Left hindlimb (tissue), 1 donor: ENCODE data around the gene DSC1.
"Not testable (repeated sequence)": the region's sequence is repeated elsewhere in the genome, so short reads cannot be mapped to it uniquely, and the experiment has no call there.

Source experiments
- DNase-seq: peaks from one replicate; pipeline ENCODE4 v3.0.0-alpha.2; 2018

Gene DSC1, protein sequence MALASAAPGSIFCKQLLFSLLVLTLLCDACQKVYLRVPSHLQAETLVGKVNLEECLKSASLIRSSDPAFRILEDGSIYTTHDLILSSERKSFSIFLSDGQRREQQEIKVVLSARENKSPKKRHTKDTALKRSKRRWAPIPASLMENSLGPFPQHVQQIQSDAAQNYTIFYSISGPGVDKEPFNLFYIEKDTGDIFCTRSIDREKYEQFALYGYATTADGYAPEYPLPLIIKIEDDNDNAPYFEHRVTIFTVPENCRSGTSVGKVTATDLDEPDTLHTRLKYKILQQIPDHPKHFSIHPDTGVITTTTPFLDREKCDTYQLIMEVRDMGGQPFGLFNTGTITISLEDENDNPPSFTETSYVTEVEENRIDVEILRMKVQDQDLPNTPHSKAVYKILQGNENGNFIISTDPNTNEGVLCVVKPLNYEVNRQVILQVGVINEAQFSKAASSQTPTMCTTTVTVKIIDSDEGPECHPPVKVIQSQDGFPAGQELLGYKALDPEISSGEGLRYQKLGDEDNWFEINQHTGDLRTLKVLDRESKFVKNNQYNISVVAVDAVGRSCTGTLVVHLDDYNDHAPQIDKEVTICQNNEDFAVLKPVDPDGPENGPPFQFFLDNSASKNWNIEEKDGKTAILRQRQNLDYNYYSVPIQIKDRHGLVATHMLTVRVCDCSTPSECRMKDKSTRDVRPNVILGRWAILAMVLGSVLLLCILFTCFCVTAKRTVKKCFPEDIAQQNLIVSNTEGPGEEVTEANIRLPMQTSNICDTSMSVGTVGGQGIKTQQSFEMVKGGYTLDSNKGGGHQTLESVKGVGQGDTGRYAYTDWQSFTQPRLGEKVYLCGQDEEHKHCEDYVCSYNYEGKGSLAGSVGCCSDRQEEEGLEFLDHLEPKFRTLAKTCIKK

DNA sequence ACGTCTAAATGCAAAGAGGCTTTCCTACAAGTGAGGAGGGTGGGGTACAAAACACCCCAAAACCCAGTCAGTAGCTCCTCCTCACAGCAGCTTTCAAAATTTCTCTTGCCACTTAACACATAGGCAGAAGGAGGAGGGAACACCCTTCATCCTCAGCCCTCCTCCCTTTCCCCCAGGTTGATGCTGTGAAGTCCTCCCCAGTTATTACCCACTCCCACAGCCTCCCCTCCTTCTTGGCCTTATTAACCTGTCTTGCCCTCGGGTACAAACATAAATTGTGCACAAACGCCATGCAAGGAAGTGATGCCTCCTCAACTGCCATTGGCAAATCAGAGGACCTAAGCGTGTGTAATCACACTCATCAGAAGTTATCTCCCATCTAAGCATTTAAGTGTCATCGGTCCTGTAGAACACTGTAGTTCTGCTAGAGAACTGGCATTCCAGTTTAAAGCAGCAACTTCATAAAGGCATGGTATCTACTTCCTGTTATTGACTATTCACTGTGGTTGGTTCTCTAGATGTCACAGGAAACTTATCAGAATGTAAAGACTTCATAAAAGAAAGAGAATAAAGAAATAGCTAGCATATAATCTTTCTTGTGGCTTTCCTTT lies at the start of gene DSC1:
DSC1 (minus strand) TSS at position 32 of the 611 bp plus-strand sequence. CDS start 262 bp downstream, outside the sequence.
- DNase-seq: no peak

DNA sequence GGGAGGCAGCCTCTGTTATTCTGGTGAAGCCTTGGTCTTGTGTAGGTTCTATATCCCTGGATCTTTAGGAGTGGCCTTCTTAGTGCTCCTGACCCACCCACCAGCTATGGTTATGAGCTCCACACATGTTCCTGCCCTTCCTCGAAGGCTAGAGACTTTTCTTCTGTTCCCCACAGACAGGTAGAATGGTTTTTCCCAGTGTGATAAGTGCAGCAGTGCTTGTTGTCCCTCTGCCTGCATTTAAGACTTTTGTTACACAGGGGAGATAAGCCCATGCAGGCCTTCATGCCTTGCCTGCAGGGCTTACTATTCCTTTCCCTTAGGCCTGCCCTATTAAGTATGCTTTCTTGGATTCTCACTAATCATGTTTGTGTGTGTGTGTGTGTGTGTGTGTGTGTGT lies 48.4 kb upstream of the DSC1 start:
- DNase-seq: no peak

DNA sequence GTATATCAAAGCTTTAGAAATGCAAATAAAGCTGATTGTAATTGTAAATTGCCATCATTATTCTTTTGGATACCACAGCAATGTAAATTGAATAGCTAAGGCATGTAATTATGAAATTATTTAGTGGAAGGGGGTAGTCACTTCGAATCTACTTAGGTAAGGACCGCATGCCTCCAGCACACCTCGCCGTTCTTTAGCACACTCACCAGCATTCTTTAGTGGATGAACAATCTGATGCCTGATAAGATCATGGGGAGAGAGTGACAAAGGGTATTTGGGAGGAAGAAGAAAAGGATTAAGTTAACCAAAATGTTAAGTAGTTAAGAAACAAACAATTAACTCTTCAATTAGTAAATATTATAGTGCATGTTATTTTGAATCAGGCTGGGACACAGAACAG lies 46.4 kb upstream of the DSC1 start:
- DNase-seq: no peak

DNA sequence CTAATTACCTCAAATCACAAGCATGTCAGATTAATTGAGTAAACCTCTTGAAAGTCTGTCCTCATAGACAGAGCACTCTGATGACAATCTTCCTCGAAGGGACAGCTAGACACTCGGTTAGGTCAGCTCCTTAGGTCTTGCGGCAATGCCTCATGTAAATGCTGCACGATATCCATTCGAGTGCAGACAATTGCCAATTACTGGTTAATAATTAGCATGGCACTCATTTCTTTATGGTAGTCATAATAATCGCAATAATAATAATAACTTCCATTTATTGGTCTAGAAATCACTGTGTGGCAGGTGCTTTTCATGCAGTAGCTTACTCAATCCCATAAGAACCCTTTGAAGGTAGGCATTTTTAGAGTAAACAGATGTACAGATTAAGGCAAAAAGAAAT lies 44.7 kb upstream of the DSC1 start:
- no peak for DNase-seq

DNA sequence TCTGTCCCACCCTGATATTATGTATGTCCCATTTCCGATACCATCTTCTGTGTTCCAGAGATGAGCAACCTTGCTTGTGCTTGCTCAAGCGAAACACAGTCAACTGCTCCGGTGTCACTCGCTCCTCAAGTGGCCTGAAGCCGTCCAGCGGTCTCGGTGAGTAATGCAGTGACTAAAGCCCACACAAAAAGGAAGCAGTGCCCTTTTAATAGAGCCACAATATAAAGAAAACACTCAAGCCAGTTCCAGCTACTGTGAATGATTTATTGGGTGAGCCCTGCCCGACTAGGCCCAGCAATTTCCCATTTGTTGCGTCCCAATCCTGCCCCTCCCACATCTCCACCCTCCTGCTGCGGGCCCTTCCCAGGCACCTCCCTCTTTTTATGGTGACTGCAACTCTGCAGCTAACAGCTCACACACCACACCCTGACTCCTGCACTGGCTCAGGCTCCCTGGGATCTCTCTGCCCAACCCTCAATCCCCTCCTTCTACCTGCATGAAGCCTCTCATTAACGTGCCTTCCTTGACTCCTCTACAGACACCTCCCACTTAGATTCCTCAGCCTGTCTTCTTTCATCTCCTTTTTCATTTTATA lies 44.2 kb upstream of the DSC1 start:
- DNase-seq: peak; percentile 36

DNA sequence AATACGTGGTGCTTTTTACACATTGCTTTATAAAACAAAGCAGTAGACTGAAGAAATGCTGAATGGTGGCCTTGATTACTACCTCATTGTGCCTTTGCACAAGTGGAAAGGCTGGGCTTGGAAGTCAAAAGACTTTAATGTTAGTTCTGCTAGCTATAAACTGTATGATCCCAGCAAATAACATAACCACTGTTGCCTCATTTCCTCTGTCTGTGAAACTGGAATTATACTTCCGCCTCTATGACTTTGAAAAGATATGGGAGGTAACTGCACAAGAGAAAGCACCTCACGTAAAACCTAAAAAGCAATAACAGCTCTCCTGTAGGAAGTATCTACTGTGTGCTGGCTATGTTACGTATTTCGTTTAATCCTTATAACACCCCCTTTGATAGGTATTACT lies 43.4 kb upstream of the DSC1 start:
- no peak for DNase-seq

DNA sequence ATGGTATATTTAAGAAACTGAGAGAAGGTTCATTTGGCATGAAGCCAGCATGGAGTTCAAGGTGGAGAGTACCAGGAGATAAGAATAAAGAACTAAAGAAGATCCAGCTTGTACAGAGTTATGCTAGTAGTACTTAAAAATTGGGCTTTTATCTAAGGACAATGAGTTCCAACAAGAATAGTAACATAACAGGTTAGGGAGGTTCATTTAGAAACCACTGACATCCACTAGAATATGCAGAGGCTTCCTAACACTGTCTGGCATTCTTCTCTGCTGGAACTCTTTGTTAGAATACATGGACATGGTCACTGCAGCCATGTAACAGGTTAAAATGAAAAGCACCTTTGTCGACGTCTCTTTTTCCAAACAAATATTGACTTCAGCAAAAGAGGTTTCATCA lies 42.6 kb upstream of the DSC1 start:
- DNase-seq: no peak

DNA sequence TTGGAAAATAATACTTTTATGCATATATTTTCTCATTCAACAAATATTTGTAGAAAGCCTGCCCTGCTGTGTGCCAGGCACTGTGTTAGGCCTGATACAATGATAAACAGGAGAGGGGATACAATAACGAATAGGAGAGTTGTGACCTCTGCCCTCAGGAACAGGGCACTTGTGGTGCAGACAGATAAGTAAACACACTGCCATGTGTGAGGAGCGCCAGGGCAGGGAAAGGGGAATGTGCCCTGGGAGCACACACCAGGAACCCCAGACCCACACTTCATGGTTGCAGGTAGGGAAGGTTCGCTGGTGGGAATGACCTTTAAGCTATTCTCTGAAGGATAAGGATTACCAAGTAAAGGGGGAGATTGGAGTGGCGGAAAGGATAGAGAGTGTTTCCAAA lies 42.2 kb upstream of the DSC1 start:
- no peak for DNase-seq

DNA sequence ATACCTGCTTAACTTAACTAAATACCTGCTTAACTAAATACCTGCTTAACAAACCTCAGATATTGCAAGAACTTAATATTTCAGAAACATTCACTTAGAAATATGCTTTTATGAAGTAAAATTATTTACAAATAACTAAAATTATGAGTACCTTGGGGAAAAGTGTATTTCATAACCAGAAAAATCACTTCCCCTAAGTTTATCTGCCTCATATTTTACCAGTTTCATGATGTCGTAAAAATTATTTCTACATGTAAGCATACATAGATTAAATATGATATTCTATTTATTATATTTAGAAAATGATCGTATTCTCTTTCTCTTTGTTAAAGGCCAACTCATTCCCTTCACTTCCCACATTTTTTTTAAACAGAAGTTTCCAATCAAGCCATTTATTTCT lies 41.5 kb upstream of the DSC1 start:
- no peak for DNase-seq

DNA sequence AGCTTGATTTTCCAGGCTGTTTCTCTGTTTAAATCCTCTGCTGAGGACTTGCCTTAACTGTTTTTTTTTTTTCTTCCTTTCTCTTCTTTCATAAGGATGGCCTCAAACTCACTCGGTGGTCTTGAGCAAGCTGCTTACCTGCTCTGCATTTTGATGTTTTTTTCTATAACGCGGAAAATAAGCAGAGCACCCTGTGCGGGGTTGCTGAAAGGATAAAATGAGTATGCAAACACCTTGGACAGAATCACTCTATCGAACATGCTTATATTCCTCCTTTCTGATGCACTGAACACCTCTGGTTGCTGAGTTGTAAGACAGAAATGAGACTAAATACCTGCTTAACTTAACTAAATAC lies 41.1 kb upstream of the DSC1 start:
- DNase-seq: no peak

DNA sequence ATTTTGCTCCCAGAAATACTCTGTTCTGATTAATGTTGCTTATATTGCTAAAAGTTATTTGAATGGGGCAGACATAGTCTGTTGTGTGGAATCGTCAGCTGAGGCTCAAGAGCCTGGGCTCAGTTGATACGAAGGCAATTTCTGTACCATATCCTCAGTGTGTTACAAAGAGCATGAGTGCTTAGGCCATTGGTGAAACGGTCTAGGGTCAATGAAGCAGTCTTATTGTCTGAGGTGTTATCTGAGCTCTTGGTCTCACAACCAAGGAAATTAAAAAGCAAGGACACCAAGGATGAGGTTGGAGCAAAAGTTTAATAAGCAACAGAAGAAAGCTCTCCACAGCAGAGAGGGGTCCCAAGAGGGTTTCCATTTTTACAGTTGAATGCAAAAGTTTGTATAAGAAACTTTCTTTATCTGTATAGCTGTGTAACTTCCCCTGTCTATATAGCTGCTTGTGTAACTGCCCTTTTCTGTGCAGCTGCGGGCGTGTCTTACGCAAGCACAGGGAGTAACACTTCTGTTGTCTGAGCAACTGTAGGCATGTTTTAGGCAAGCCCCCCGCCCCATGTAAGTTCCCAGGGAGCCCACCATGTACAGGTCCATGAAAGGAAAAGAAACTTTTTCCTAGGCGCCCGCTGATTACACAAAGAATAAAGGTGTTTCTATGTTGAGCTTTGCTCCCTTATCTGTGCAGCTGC lies 40.6 kb upstream of the DSC1 start:
- DNase-seq: no peak

DNA sequence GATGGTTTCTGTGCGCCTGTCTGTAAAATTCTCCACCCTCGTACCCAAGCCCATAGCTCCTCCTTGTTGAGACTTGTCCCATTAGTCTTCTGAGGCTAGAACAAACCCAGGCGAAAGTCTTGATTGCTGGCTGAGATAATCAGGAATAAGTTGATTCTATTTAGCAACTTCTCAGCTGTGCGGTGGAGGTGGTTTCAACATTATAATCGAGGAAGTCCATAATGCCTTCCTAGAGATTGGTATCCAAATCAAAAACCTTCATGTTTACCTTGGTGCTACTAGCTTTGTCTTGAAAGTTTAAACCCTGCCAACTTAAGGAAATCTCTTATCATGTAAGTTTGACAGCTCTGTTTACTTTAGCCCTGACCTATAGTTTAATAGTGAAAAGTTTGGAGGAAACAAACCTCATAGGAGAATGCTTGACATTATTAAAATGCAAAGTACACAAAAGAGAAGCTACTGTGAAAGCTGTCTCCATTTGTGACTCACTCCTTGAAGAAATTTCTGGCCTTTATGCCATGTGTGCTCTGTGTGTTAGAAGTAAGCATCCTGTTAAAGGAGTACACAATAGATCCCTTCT lies 36.6 kb upstream of the DSC1 start:
- no peak for DNase-seq

DNA sequence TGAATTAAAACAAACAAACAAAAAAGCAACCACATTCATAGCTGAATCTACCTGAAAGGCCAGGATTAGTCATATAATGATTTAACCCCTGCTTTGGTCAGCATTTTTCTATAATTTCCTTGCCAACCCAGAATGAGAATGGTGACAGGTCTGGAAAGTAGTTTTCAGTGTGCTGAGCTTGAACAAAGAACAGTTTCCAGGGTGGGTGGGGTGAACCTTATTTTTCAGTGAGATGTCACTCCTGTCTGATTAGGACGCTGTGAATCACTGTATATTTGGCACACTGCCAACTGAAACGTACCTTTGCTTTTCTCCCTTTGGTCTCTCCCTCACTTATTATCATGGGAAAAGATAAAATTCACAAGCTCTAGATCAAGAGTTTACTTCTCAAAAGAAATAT lies 35.0 kb upstream of the DSC1 start:
- DNase-seq: no peak

DNA sequence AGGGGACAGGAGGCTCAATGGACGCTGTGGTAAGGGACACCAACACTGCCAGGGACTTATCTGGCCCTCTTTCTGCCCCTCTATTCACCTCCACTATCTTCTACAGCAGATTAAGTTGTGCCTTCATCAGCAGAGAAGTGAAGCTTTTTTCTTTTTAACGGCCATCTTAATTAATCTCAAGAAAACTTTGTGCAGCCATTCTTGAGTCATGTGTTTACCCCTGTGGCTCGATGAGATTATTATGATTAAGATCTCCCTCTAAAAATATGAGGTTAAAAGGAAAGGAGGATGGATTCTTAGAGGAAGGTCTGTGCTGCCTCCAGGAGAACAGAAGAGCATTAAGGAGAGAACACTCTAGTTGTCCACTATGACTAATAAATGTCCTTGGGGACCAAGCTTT lies 32.4 kb upstream of the DSC1 start:
- DNase-seq: no peak

DNA sequence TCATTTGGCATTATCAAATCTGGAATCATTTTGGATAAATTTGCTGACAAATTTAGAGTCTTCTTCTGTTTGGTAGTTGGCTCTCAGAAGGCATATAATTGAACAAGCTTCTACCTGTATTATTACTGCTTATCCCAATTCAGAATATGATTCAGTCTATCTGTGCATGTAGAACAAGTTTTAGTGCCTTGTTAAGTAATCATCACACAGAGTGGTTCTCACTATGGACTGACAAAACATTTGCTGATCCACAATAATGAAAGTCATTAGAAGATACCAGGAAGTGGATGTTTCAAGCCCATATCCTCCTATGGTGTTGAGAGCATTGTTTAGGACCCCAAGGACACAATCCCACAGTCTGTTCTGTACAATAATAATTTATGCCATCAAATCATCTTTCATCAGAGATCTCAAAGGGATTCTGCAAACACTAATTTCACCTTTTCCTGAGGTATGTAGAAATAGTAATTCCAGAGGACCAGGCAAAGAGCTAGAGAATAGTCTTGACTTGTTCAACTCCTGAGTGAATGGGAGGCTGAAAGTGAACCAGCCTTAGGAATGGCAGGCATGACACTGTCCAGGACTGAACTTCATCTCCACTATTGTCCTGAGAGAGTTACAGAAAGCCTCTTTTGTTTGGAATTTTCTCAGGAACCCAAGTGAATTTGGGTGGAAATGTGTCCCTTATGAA lies 29.6 kb upstream of the DSC1 start:
- DNase-seq: no peak

DNA sequence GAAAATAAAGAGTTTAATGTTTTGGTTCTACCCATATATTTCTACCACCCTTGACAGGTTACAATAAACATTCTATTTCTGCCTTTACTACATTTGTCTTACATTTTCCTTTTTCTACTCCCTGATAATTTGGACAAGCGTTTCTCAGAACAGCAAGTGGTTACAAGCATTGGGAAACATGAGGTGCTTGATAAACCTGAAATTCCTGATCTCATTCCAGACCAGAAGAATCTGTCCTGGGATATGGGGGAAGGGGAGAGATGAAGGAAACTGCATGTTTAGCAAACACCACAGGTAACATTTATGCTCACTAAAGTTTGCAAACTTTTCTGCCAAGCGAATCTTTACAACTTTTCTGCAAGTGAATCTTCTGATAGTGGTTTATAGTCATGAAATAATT lies 28.3 kb upstream of the DSC1 start:
- DNase-seq: no peak

DNA sequence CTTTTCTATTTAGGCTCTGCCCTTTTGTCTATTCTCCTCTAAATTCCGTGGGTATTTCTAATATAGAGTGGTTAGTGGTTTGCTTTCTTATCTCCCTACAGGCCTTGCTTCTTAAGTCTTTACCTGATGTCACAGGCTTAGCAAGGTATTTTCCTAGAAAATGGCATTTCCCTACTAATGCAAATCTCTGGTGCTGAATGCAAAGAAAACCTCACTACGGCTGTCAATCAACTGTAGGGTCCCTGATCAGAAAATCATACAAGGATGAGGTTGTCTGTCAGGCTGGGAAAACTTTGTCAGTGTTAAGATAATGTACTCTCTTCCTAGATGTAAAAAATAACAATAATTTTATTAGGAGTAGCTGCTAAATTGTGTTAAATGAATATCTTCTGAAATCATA lies 27.1 kb upstream of the DSC1 start:
- no peak for DNase-seq

DNA sequence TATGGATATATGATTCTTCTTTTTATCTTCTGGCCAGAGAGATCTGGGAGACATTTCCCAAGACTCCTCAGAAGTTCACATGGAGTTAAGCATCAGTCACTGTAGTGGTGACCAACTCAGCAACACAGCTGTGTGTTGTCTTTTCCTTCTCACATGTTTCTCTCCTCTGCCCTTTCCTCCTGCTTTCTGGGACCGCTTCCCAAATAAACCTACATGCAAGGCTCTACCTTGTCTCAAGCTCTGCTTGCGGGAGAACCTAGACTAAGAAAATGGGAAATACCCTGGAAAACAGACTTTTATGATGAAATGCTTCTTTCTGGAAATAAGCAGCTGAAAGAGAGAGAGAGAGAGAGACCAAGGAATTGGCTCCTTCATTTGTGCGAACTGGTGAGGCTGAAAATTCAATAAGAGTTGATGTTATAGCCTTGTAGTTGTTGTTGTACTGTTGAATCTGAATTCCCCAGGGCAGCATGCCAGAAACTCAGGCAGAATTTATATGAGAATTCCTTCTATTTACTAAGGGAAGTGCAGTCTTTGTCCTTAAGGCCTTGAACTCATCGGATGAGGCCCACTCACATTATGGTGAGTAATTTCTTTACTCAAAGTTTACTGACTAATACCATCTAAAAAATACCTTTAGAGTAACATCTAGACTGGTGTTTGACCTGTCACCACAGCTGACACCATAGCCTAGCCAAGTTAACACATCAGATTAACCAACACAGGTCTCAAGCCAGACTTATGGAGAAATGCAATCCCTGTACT lies 22.7 kb upstream of the DSC1 start:
- DNase-seq: no peak

DNA sequence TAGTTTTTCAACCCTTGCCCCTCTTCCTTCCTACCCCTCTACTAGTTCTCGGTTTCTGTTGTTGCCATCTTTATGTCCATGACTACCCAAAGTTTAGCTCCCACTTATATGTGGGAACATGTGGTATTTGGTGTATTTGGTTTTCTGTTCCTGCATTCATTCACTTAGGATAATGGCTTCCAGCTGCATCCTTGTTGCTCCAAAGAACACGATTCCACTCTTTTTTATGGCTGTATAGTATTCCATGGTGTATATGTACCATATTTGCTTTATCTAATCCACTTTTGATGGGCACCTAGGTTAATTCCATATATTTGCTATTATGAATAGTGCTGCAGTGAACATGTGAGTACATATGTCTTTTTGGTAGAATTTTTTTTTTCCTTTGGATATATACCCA lies 20.6 kb upstream of the DSC1 start:
- no peak for DNase-seq

DNA sequence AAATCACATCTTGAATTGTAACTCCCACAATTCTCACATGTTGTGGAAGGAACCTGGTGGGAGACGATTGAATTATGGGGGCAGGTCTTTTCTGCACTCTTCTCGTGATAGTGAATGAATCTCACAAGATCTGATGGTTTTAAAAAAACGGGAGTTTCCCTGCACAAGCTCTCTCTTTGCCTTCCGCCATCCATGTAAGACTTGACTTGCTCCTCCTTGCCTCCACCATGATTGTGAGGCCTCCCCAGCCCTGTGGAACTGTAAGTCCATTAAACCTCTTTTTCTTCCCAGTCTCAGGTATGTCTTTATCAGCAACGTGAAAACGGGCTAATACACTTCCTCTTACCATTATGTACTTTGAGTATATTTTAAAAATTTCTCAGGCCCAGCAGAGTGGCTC lies 14.7 kb upstream of the DSC1 start:
- not testable (repeated sequence) for DNase-seq

DNA sequence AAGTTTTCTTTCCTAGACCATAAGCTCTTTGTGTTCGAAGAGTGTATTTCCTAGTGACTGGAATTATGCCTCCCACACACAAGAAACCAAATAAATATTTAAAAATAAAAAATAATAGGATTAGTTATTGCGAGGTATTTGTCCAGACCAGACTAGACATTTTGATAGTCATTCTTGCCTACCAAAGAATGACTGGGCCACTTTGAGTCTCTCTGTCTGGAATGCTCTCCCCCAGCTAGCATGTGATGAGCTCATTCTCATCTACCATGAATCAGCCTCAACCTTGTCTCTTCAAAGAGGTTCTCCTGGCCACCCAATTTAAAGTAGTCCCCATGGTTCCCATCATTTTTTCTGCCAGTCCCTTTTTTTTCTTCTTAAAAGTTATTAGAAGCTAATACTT lies 13.9 kb upstream of the DSC1 start:
- no peak for DNase-seq
